C1 segment of cervical spinal cord (tissue), 14 donors: Measurements from ENCODE around the gene ASIC4.

Experiments used
- DNase-seq, 14 donors: peaks; one replicate each; lab custom pipeline; 2025; lab: John Stamatoyannopoulos, UW

The ASIC4 gene

DNA sequence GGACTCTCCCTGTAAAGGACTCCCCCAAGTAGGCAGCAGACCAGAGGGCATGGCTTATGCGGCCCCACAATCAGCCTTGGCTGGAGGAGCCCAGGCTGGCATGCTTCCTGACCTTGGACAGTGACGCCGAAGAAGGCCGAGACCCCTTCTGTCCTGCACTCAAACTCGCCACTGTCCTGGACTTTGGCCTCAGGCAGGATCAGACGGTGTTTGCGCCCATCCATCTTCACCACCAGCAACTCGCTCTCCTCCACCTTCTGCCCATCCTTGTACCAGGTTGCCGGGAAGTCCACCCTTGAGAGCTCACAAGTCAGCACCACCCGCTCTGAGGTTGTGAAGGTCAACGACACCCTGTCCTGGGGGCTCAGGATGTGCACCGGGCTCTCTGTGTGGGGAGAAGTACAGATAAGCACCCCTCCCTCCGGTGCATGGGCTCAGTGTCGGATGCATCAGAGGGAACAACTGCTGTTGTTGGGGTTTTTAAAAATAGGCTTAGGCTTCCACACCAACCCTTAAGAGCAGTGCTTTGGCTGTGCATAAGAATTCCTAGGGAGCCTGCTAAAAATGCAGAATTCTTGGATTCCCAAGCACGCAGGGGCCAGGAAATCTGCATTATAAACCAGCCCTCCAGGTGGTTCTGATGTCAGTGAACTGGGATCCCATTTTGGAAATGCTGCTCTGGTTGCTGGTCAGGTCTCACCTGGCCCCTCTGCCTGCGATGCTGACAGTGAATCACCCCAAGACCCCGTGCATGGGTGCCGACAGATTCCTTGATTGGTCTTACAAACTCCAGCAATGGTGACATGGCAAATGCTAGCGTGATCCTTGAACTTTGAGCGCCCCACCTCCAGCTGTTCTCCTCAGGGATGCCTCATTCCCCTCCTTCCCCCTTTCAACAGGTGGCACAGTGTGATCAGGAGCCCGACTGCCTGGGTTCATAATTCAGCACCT lies 51.1 kb downstream of the ASIC4 start:
- DNase-seq: no peak

DNA sequence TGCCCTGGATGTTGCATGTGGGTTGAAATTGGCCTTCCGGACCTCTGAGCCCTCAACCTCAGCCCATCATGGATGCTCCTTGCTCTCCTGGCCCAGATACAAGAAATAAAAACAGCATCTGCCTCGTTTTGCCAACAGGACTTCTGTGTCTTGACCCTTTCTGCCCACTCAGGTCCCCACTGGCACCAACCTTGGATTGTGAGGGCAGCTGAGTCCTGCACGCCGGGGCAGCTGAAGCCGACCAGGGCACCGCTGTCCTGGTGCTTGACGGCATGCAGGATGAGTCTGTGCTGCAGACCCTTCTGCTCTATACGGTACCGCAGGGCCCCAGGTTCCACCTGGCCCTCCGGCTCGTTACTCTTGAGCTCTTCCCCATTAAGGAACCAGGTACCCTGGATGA lies 52.4 kb downstream of the ASIC4 start:
- no peak for DNase-seq

GRCh38 chr2:219567131-219567530 lies 52.8 kb downstream of the ASIC4 start:
- no peak for DNase-seq

- DNase-seq: no peak
These were observed 53.6 kb downstream of the ASIC4 start for GRCh38 chr2:219567791-219568361.

- DNase-seq: no peak
These were observed 54.8 kb downstream of the ASIC4 start for GRCh38 chr2:219569041-219569440.

DNA sequence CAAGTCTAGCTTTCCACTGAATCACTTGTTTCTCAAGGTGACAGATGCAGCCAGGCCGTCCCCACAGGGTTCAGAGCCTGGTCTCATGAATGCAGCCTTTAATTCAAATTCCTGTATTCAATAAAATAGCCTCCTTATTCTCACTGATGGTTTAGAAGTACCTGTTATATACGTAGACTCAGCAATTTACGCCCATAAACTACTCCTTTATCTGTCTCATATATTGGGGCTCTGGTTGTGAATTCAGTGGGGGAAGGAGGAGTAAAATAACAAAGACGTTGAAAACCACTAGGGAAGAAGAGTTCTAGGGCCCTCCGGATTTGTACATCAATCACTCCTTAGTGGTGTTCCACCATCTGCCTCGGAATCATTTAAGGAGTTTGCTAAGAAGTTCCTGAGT lies 55.4 kb downstream of the ASIC4 start:
- no peak for DNase-seq

DNA sequence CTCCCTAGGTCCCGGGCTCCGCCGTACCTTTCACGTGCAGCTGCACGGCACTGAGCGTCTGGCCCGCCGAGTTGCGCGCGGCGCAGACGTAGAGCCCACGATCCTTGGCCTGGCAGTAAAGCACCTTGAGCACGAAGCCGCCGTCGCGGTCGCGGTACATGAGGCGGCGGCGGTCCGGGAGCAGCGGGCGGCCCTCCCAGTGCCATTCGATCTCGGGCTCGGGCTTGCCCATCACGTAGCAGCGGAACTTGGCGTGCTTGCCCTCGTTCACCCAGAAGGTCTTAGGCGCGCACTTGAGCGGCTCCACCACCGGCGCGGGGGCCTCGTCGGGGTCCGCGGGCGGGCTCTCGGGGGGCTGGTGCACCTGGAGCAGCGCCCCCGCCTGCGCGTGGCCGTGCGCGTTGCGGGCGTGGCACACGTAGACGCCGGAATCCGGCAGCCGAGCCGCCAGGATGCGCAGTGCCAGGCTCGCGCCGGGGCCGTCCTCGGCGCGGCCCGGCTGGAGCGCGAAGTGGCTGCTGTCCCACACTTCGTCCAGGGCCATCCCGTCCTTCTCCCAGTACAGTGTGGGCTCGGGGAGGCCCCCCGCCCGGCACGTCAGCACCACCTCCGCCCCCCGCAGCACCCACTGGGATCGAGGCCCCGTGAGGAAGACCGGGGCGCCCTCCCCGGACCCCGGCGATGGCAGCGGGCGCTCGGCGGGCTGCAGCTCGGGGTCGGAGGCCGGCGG lies 56.1 kb downstream of the ASIC4 start:
- peak in 2 of 14 donors; percentile 46 to 59 for DNase-seq

DNA sequence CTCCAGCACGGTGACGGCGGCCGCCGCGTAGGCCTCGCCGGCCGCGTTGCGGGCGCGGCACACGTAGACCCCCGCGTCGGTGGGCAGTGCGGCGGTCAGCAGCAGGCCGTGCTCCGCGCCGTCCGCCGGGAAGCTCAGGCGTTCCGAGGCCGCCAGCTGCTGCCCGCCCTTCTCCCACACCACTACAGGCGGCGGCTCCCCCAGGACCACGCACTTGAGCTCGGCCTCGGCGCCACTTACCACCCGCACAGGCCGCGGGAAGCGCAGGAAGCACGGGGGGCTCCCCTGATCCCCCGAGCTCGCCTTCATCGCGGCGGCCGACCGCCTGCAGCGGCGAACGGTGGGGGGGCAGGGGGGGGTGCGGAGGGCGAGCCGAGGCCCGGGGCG lies 56.6 kb downstream of the ASIC4 start:
- peak in 2 of 14 donors; percentile 32 to 46 for DNase-seq

DNA sequence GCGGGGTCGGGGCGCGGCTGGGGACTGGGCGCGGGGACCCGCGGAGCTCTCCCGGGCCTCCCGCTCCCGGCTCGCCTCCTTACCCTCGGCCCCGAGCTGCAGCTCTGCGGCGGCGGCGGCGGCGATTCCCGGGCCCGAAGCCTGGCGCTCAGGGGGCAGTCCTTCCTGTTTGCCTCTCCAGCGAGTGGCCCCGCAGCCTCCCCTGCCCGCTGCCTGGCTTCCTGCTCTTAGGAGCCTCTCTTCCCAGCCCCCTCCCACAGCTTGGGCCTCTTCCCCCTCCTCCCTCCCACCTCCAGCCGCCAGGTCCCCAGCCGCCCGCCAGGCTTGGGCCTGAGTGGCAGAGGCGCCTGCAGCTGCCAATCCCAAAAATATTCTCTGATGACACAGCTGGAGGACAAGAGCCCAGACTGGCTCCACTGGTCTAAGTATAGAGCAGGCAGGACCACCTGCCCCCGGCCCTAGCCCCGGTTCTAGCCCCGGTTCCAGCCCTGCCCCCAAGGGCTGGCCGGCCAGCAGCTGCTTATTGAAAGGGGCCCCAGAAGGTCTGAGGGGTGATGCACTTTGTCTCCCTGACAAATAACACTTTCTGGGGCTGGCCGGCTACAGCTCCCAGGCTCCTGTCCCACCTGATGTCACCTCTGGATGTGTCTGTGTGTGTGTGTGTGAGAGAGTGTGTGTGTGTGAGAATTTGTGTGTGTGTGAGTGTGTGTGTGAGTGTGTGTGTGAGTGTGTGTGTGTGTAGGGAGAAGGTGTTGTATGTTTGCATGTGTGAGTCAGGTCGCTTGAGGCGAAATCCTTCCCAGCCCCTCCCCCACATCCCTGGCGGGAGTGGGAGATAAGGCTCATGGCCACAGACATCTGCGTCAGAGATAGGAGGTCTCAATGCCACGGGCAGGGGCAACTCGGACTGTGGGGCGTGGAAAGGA lies 57.3 kb downstream of the ASIC4 start, which contains the start of gene OBSL1:
OBSL1 (minus strand) TSS at position 229 of the 926 bp plus-strand sequence. CDS start 307 bp downstream, outside the sequence.
- DNase-seq: peak in 10 of 14 donors; percentile 4 to 64 (median 24)

DNA sequence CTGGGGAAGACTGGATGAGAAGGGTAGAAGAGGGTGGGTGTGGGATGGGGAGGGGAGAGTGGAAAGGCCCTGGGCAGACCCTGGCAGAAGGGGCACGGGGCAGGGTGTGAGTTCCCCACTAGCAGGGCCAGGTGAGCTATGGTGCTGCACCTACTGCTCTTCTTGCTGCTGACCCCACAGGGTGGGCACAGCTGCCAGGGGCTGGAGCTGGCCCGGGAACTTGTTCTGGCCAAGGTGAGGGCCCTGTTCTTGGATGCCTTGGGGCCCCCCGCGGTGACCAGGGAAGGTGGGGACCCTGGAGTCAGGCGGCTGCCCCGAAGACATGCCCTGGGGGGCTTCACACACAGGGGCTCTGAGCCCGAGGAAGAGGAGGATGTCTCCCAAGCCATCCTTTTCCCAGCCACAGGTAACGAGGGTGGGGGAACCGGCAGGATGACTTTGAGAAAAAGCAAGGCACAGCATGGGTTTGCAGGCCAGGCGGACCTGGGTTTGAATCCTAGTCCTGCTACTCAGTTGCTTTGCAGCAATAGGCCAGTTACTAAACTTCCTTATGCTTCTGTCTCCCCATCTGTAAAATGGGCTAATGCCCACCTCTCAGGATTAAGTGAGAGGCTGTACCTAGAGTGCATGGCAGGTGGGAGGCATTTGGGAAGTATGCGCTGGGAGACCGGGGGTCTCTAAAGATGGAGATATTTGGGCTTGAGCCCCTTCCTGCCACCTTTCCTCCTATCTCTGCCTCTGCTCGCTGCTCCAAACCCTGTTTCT lies 58.1 kb downstream of the ASIC4 start, which contains the start of gene INHA:
INHA (plus strand) TSS at position 74 of the 765 bp plus-strand sequence; CDS start at position 139, 65 bp downstream.
- DNase-seq: no peak

DNA sequence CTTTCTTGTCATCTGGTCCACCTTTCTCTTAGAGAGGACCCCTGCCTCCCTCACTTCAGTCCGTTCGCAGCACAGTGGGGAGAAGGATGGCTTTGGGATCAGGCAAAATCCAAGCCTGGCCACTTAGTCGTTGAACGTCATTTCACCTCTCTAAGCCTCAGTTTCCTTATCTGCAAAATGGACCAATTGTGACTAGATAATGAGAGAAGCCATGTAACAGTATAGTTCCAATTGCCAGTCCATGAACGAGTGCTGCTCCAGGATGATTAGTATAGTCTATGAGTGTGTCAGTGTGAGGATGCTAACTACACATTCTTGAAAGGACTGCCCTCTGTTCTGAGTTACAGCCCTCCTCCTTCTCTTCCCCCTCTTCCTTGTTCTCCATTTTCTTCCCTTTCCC lies 58.9 kb downstream of the ASIC4 start:
- DNase-seq: no peak

- no peak for DNase-seq
These were observed 60.4 kb downstream of the ASIC4 start for GRCh38 chr2:219574484-219575311.

GRCh38 chr2:219575566-219576504 lies 61.6 kb downstream of the ASIC4 start:
- DNase-seq: no peak

GRCh38 chr2:219576505-219577388 lies 62.5 kb downstream of the ASIC4 start:
- DNase-seq: peak in 3 of 14 donors; percentile 4 to 8 (median 7)

- DNase-seq: no peak
These were observed 64.7 kb downstream of the ASIC4 start for GRCh38 chr2:219578811-219579613.

DNA sequence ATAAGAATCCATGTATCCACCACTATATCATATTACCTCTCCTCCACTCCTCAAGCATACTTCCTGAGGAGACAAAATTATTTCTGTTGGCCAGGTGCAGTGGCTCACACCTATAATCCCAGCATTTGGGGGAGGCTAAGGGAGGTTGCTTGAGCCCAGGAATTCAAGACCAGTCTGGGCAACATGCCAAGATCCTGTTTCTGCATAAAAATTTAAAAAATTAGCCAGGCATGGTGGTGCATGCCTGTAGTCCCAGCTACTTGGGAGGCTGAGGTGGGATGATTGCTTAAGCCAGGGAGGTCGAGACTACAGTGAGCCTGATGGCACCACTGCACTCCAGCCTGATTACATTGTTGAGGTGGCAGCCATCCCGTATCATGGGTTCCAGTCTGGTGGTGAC lies 67.1 kb downstream of the ASIC4 start:
- no peak for DNase-seq
